Measurements from ENCODE around the gene DHRS13. TPM values are rescaled to one million over a fixed set of nuclear protein-coding genes. Genes with fewer than 3 reads are reported as not detected.
A peak's percentile ranks its signal among the peaks of the same experiment; 100 is the strongest.
"Not testable (repeated sequence)": the region's sequence is repeated elsewhere in the genome, so short reads cannot be mapped to it uniquely, and the experiment has no call there.

The DHRS13 gene
- total and polyA plus RNA-seq, 2 donors (not counting 1 experiment from before 2014, with no cell fraction given), result 2.6 to 7.8 TPM

DNA sequence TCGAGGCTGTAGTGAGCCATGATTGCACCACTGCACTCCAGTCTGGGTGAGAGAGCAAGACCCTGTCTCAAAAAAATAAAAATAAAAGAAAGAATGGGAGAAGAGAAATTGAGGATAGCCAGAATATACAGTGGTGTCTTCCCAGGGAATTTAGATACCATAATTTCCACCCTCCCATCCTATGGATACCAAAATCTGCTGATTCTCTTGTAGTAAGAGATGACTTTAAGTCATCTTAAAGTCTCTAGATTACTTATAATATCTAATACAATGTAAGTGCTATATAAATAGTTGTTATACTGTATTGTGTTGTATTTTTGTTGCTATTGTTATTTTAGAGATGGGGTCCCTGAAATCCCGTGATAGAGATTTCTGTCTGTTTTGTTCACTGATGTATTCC lies 49.6 kb downstream of the DHRS13 start:
- no peak overlapping the region for H3K4me3 ChIP-seq (replicated peaks in 1 of 4; ENCODE audit: control extremely low read depth in 1 of 4, insufficient read depth in 1 of 4, low read depth in 3 of 4, low read length in 4 of 4)
- TF ChIP-seq, protein P1, sequence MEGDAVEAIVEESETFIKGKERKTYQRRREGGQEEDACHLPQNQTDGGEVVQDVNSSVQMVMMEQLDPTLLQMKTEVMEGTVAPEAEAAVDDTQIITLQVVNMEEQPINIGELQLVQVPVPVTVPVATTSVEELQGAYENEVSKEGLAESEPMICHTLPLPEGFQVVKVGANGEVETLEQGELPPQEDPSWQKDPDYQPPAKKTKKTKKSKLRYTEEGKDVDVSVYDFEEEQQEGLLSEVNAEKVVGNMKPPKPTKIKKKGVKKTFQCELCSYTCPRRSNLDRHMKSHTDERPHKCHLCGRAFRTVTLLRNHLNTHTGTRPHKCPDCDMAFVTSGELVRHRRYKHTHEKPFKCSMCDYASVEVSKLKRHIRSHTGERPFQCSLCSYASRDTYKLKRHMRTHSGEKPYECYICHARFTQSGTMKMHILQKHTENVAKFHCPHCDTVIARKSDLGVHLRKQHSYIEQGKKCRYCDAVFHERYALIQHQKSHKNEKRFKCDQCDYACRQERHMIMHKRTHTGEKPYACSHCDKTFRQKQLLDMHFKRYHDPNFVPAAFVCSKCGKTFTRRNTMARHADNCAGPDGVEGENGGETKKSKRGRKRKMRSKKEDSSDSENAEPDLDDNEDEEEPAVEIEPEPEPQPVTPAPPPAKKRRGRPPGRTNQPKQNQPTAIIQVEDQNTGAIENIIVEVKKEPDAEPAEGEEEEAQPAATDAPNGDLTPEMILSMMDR (conservative IDR thresholded peaks at IDR 0.05 in 1 of 2, IDR thresholded peaks at IDR 0.05 in 1 of 2; ENCODE audit: low read depth in 1 of 2, low read length in 2 of 2), result no peak
- no peak for TF ChIP-seq EZH2 (IDR thresholded peaks at IDR 0.05; ENCODE audit: low read length, missing control alignments)
- H3K36me3 ChIP-seq (ENCODE audit: control insufficient read depth, insufficient read depth, low read length), result peaks cover 5% of the 10 kb centered on the region
- H3K27ac ChIP-seq (ENCODE audit: insufficient read depth, low read length), result no peak overlapping the region
- peaks cover 9% of the 10 kb centered on the region for H3K79me2 ChIP-seq (ENCODE audit: control insufficient read depth, insufficient read depth, low read length)
- no peak overlapping the region for H2AFZ ChIP-seq (ENCODE audit: low read length)
- DNase-seq (ENCODE audit: low read depth in 2 of 2), result no peak
- peaks cover 7% of the 10 kb centered on the region for H3K4me1 ChIP-seq (ENCODE audit: control insufficient read depth, extremely low read depth, insufficient read depth, low read length)
- no peak overlapping the region for H3K9ac ChIP-seq (ENCODE audit: insufficient read depth, low read length)
- no peak overlapping the region for H3K4me2 ChIP-seq (ENCODE audit: extremely low read depth, insufficient read depth, low read length)
- no peaks in the 10 kb centered on the region for H3K9me3 ChIP-seq (ENCODE audit: control insufficient read depth, insufficient read depth, low read depth, low read length)
- H4K20me1 ChIP-seq (ENCODE audit: control insufficient read depth, extremely low read depth, insufficient read depth, low read length), result no peaks in the 10 kb centered on the region
- no peaks in the 10 kb centered on the region for H3K27me3 ChIP-seq (ENCODE audit: control insufficient read depth, insufficient read depth, low read length)

- peaks cover 2% of the 10 kb centered on the region for H3K4me1 ChIP-seq (ENCODE audit: control insufficient read depth, extremely low read depth, insufficient read depth, low read length)
- peak in 1 of 2 donors; percentile 5 for DNase-seq (ENCODE audit: low read depth in 2 of 2)
- no peaks in the 10 kb centered on the region for H3K36me3 ChIP-seq (ENCODE audit: control insufficient read depth, insufficient read depth, low read length)
- H3K27ac ChIP-seq (ENCODE audit: insufficient read depth, low read length), result no peak overlapping the region
- H3K9ac ChIP-seq (ENCODE audit: insufficient read depth, low read length), result no peak overlapping the region
- TF ChIP-seq, protein P1 (conservative IDR thresholded peaks at IDR 0.05 in 1 of 2, IDR thresholded peaks at IDR 0.05 in 1 of 2; ENCODE audit: low read depth in 1 of 2, low read length in 2 of 2), result peak in 1 of 2 donors; percentile 11
- TF ChIP-seq EZH2 (IDR thresholded peaks at IDR 0.05; ENCODE audit: low read length, missing control alignments), result no peak
- no peaks in the 10 kb centered on the region for H3K27me3 ChIP-seq (ENCODE audit: control insufficient read depth, insufficient read depth, low read length)
- H4K20me1 ChIP-seq (ENCODE audit: control insufficient read depth, extremely low read depth, insufficient read depth, low read length), result no peaks in the 10 kb centered on the region
- H3K79me2 ChIP-seq (ENCODE audit: control insufficient read depth, insufficient read depth, low read length), result no peaks in the 10 kb centered on the region
- no peak overlapping the region for H3K4me3 ChIP-seq (replicated peaks in 1 of 4; ENCODE audit: control extremely low read depth in 1 of 4, insufficient read depth in 1 of 4, low read depth in 3 of 4, low read length in 4 of 4)
- H3K4me2 ChIP-seq (ENCODE audit: extremely low read depth, insufficient read depth, low read length), result no peak overlapping the region
- H3K9me3 ChIP-seq (ENCODE audit: control insufficient read depth, insufficient read depth, low read depth, low read length), result no peaks in the 10 kb centered on the region
- H2AFZ ChIP-seq (ENCODE audit: low read length), result no peak overlapping the region
Observed at GRCh38 chr17:28849281-28849680, 53.6 kb downstream of the DHRS13 start.

- not testable (repeated sequence) for H3K4me3 ChIP-seq (replicated peaks in 1 of 4; ENCODE audit: control extremely low read depth in 1 of 4, insufficient read depth in 1 of 4, low read depth in 3 of 4, low read length in 4 of 4); H3K4me1 ChIP-seq (ENCODE audit: control insufficient read depth, extremely low read depth, insufficient read depth, low read length); H3K9me3 ChIP-seq (ENCODE audit: control insufficient read depth, insufficient read depth, low read depth, low read length); H3K27ac ChIP-seq (ENCODE audit: insufficient read depth, low read length); H3K9ac ChIP-seq (ENCODE audit: insufficient read depth, low read length); H3K4me2 ChIP-seq (ENCODE audit: extremely low read depth, insufficient read depth, low read length); H2AFZ ChIP-seq (ENCODE audit: low read length); H3K79me2 ChIP-seq (ENCODE audit: control insufficient read depth, insufficient read depth, low read length); DNase-seq (ENCODE audit: low read depth in 2 of 2); H3K27me3 ChIP-seq (ENCODE audit: control insufficient read depth, insufficient read depth, low read length); H4K20me1 ChIP-seq (ENCODE audit: control insufficient read depth, extremely low read depth, insufficient read depth, low read length); H3K36me3 ChIP-seq (ENCODE audit: control insufficient read depth, insufficient read depth, low read length)
- TF ChIP-seq, protein P1 (conservative IDR thresholded peaks at IDR 0.05 in 1 of 2, IDR thresholded peaks at IDR 0.05 in 1 of 2; ENCODE audit: low read depth in 1 of 2, low read length in 2 of 2), result peak; percentile 7 to 35
Observed at GRCh38 chr17:28848667-28849066, 54.2 kb downstream of the DHRS13 start.

Other genes starting within 250 kb of the DHRS13 start
- gene SDF2, start 241.2 kb downstream of the DHRS13 start, total RNA-seq, result 56.5 and 58.5 TPM in 2 replicates
- gene SDF2, start 241.2 kb downstream of the DHRS13 start, polyA plus RNA-seq, result 65.2 and 75.2 TPM in 2 replicates
- gene SUPT6H, start 240.9 kb downstream of the DHRS13 start, total RNA-seq, result 36.7 and 61.6 TPM in 2 replicates
- gene SUPT6H, start 240.9 kb downstream of the DHRS13 start, polyA plus RNA-seq, result 34.7 and 39.1 TPM in 2 replicates
- 2.3 and 2.6 TPM in 2 replicates for gene PROCA1, start 191.2 kb downstream of the DHRS13 start, total RNA-seq
- gene PROCA1, start 191.2 kb downstream of the DHRS13 start, polyA plus RNA-seq, result 0.85 and 0.93 TPM in 2 replicates
- gene RAB34, start 185.2 kb downstream of the DHRS13 start, total RNA-seq, result 159 and 174 TPM in 2 replicates
- 287 and 338 TPM in 2 replicates for gene RAB34, start 185.2 kb downstream of the DHRS13 start, polyA plus RNA-seq
- gene RPL23A, start 183.1 kb downstream of the DHRS13 start, total RNA-seq, result 519 and 881 TPM in 2 replicates
- gene RPL23A, start 183.1 kb downstream of the DHRS13 start, polyA plus RNA-seq, result 1,041 and 1,196 TPM in 2 replicates
- 4.1 and 6.6 TPM in 2 replicates for gene TLCD1, start 176.8 kb downstream of the DHRS13 start, total RNA-seq
- gene TLCD1, start 176.8 kb downstream of the DHRS13 start, polyA plus RNA-seq, result 10.8 and 11.5 TPM in 2 replicates
- gene NEK8, start 174.3 kb downstream of the DHRS13 start, total RNA-seq, result 2.8 TPM in 2 replicates
- gene NEK8, start 174.3 kb downstream of the DHRS13 start, polyA plus RNA-seq, result 3.0 and 3.8 TPM in 2 replicates
- 28.7 and 32.6 TPM in 2 replicates for gene TRAF4, start 159.1 kb downstream of the DHRS13 start, total RNA-seq
- 17.5 and 20.8 TPM in 2 replicates for gene TRAF4, start 159.1 kb downstream of the DHRS13 start, polyA plus RNA-seq
- 1.8 and 2.8 TPM in 2 replicates for gene FAM222B, start 60.3 kb downstream of the DHRS13 start, total RNA-seq
- gene FAM222B, start 60.3 kb downstream of the DHRS13 start, polyA plus RNA-seq, result 9.0 and 10.5 TPM in 2 replicates
- 20.8 and 25.4 TPM in 2 replicates for gene ERAL1, start 48.1 kb downstream of the DHRS13 start, total RNA-seq
- 39.0 and 55.7 TPM in 2 replicates for gene ERAL1, start 48.1 kb downstream of the DHRS13 start, polyA plus RNA-seq
- gene FLOT2, start 5.3 kb downstream of the DHRS13 start, total RNA-seq, result 39.8 and 48.9 TPM in 2 replicates
- 81.1 and 95.4 TPM in 2 replicates for gene FLOT2, start 5.3 kb downstream of the DHRS13 start, polyA plus RNA-seq
- 9.0 and 14.2 TPM in 2 replicates for gene PHF12, start 48.4 kb upstream of the DHRS13 start, total RNA-seq
- gene PHF12, start 48.4 kb upstream of the DHRS13 start, polyA plus RNA-seq, result 10.1 and 11.9 TPM in 2 replicates
- not detected in 2 replicates for gene SEZ6, start 103.0 kb upstream of the DHRS13 start, total RNA-seq
- gene SEZ6, start 103.0 kb upstream of the DHRS13 start, polyA plus RNA-seq, result not detected in 2 replicates
- 0.83 and 1.5 TPM in 2 replicates for gene PIPOX, start 140.1 kb upstream of the DHRS13 start, total RNA-seq
- 0.20 and 0.26 TPM in 2 replicates for gene PIPOX, start 140.1 kb upstream of the DHRS13 start, polyA plus RNA-seq

All from fibroblast of lung (primary cell).